Urothelium cell line (cell line): ENCODE measurements around the gene CAMK2D.
"Not testable (repeated sequence)": the region's sequence is repeated elsewhere in the genome, so short reads cannot be mapped to it uniquely, and the experiment has no call there.

Source experiments
- DNase-seq: peaks from one replicate; pipeline ENCODE4 v3.0.0; 2011; ENCODE audit warnings: low spot score, mixed read lengths
- FAIRE-seq: peaks from 2 replicates; lab custom pipeline; 2011; peaks lifted over from hg19 to GRCh38; lab: Jason Lieb, UNC

CAMK2D gene

GRCh38 chr4:113763923-113764322, 2.4 kb upstream of the CAMK2D start:
- DNase-seq, FAIRE-seq: not testable (repeated sequence)

DNA sequence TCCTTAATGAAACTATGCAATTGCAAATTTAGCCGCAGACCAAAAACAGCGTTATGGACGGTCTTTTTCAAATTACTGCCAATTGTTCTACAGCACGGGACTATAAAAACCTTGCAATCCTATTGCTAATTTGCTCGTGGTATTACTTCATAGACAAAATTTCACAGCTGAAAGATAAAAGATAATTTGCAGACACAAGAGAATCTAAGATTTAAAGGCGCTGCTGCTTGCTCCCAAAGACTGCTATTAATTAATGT, 1.4 kb upstream of the CAMK2D start:
- FAIRE-seq: no peak
- no peak for DNase-seq

GRCh38 chr4:113762186-113763028, 869 bp upstream of the CAMK2D start:
- peak; percentile 93 for FAIRE-seq

GRCh38 chr4:113760795-113761619, 531 bp downstream of the CAMK2D start:
- DNase-seq (peak; percentile 65), FAIRE-seq (peak; percentile 84)

More at GRCh38 chr4:113762186-113763028, 869 bp upstream of the CAMK2D start:
- DNase-seq: peak; percentile 96

GRCh38 chr4:113760094-113760794, 1.3 kb downstream of the CAMK2D start:
- peak; percentile 20 for DNase-seq
- FAIRE-seq: peak; percentile 77

DNA sequence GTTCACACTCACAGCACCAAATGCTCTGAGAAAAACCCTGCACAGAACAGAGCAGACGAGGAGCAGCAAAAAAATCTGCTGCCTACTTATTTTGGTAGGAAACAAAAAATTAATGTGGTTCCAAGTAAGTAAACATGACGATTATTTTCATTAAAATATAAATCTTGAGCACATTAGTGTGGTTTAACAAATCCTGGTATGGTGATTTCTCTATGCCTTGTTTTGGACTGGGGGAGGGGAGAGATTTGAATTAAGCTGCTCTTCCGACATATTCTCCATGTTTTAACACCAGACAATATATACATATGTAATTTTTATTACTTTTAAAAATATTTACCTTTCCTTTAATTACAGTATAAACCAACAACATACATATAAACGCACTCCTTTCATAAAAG, 1.8 kb downstream of the CAMK2D start:
- DNase-seq (no peak), FAIRE-seq (no peak)

DNA sequence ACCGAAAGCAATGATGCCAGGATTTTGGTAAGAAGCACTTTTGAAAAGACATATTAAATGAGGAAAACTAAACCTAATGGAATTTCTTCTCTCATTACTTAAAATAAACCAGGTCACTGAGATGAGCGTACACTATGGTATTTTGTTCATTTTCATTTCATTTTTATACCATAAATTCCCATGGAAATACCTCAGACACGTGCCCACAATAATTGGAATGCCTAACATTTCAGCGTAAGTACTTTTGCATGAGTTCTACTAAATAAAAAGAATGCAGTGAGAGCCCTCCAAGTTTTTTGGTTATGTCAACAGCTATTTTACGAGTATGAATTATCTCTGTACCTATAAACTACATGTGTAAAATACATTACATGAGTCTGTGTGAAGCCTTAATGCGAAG, 3.2 kb downstream of the CAMK2D start:
- no peak for FAIRE-seq
- DNase-seq: no peak

GRCh38 chr4:113757486-113757885, 4.1 kb downstream of the CAMK2D start:
- no peak for FAIRE-seq
- DNase-seq: no peak

- FAIRE-seq (no peak), DNase-seq (no peak)
These were observed 5.5 kb downstream of the CAMK2D start for GRCh38 chr4:113756005-113756410.

DNA sequence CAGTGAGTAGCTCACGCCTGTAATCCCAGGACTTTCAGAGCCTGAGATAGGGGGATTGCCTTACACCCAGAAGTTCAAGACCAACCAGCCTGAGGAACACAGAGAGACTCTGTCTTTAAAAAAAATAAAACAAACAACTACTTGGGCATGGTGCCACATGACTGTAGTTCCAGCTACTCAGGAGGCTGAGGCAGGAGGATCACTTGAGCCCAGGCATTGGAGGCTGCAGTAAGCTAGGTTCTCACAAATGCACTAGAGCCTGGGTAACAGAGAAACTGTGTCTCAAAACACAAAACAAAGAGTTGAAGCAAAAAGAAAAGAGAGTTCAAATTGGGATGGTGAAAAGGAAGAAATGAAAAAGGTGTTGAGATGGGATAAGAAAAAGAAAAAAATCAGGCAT, 10.8 kb downstream of the CAMK2D start:
- DNase-seq (no peak), FAIRE-seq (no peak)

- no peak for FAIRE-seq
These were observed 11.2 kb downstream of the CAMK2D start for GRCh38 chr4:113750296-113750695.

GRCh38 chr4:113749178-113749577, 12.4 kb downstream of the CAMK2D start:
- no peak for FAIRE-seq
- no peak for DNase-seq

More at GRCh38 chr4:113750296-113750695, 11.2 kb downstream of the CAMK2D start:
- DNase-seq: no peak

GRCh38 chr4:113747949-113748348, 13.6 kb downstream of the CAMK2D start:
- FAIRE-seq (no peak), DNase-seq (no peak)

- no peak for FAIRE-seq
- no peak for DNase-seq
These were observed 15.8 kb downstream of the CAMK2D start for GRCh38 chr4:113745711-113746110.

- no peak for DNase-seq
- FAIRE-seq: no peak
These were observed 16.8 kb downstream of the CAMK2D start for GRCh38 chr4:113744667-113745240.

- no peak for DNase-seq
- FAIRE-seq: no peak
These were observed 17.8 kb downstream of the CAMK2D start for GRCh38 chr4:113743690-113744089.

GRCh38 chr4:113742643-113743042, 18.9 kb downstream of the CAMK2D start:
- no peak for FAIRE-seq
- DNase-seq: no peak

DNA sequence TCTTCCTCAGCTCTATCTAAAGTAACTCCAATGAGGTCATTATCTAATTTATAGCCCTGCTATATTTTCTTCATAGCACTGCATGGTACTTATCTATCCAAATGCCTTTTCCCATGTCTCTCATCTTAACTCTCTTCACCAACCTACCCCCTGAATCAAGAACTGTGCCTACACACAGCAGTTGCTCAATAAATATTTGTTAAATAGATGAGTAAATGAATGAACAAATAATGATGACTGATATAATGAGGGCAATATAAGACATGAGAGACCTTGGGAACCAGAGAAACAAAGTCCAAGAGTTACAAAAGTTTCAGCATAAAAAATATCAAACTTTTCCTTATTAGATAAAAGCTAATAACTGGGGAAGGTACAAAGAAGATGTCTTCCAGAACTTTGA, 19.6 kb downstream of the CAMK2D start:
- FAIRE-seq: no peak
- no peak for DNase-seq

DNA sequence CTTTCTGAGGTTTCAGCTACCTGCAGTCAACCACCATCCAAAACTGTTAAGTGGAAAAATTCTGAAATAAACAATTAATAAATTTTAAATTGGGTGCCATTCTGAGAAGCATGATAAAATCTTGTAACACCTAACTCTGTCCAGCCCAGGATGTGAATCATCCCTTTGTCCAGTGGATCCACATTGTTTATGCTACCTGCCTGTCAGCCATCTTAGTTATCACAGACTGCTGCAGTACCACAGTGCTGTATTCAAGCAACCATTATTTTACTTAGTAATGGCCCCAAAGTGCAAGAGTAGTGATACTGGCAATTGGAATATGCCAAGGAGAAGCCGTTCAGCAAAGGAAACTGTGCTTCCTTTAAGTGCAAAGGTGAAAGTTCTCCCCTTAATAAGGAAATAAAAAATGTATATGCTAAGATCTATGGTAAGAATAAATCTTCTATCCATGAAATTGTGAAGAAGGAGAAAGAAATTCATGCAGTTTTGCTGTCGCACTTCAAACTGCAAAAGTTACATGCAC, 20.6 kb downstream of the CAMK2D start:
- DNase-seq (no peak), FAIRE-seq (no peak)

DNA sequence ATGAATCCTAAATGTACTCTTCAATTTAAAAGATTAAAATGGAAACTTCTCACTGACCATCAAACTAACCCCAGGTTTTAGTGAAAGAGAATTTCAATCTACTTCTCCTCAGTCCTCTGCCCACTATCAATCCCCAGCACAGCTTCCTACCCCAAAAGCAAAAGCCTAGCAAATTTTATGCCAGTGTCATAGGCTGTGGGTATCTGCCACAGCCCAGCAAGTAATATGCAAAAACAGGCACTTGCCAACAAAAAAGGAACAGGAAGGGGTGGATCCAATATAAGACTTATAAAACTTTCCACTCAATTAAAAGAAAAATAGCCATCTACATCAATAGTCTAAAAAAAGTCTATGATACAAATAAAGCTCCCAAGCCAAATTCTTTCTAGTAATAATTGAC, 22.3 kb downstream of the CAMK2D start:
- DNase-seq (no peak), FAIRE-seq (no peak)

DNA sequence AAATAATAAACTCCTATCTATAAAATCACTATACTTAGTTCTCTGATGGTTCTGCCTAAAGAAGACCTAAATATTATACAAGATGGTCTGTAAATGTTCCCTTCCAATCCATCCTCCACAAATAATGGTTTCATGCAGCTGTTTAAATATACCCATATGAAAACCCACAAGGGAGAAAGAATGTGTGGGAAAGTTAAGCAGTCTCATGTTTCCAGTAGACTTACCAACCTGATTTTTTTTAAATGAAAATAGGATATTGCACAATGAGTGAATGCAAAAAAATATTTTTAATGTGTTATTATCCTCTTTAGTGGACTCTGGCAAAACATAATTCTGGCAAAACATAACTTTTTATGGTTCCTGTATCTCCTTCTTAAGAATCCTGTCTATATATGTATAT, 23.3 kb downstream of the CAMK2D start:
- FAIRE-seq (no peak), DNase-seq (no peak)
